Measurements from ENCODE around the gene MAST2. TPM values are rescaled to one million over a fixed set of nuclear protein-coding genes. Genes with fewer than 3 reads are reported as not detected.
"Not testable (repeated sequence)": the region's sequence is repeated elsewhere in the genome, so short reads cannot be mapped to it uniquely, and the experiment has no call there.

MAST2 gene
- total and polyA plus RNA-seq, 2 of the 4 experiments (the other 2 are of a cell fraction) = 14.2 to 41.0 TPM

DNA sequence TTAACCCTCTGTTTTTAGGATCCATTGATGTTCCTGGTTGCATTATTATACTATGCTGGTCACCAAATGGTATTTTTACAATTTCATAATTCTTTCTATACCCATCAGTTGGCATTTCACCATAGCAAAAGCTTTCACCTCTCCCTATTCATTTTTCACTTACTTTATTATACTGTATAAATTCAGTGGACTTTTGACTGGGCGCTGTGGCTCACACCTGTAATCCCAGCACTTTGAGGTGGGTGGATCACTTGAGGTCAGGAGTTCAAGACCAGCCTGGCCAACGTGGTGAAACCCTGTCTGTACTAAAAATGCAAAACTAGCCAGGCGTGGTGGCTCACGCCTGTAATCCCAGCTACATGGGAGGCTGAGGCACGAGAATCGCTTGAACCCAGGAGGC lies 128.8 kb downstream of the MAST2 start:
- intact Hi-C loops (cut with micrococcal nuclease); in situ Hi-C loops (cut with MboI; ENCODE audit: low sequenced_read_pairs); H3K4ac ChIP-seq (ENCODE audit: low read depth, low read length); H2BK20ac ChIP-seq (ENCODE audit: low read depth, low read length); H2AK9ac ChIP-seq (replicated peaks; ENCODE audit: low read depth, low read length, poor library complexity); H3K9me1 ChIP-seq (ENCODE audit: insufficient read depth, low read length); H3K9me3 ChIP-seq (ENCODE audit: control insufficient read depth, insufficient read depth, low read length); H4K5ac ChIP-seq (ENCODE audit: low read depth, low read length); DNase-seq; ATAC-seq (ENCODE audit: low read depth); H3K4me1 ChIP-seq (ENCODE audit: control insufficient read depth, insufficient read depth, low read length); H3K4me2 ChIP-seq (ENCODE audit: low read depth, low read length); H3K36me3 ChIP-seq (ENCODE audit: control insufficient read depth, insufficient read depth, low read length); H3K14ac ChIP-seq (replicated peaks; ENCODE audit: low read depth, low read length); BruUV-seq (replicated peaks); H2AFZ ChIP-seq (replicated peaks; ENCODE audit: low read length, poor library complexity); H3K56ac ChIP-seq (ENCODE audit: extremely low read depth, insufficient read depth, low read length); H2BK15ac ChIP-seq (ENCODE audit: low read depth, low read length); CTCF ChIA-PET; H3K4me3 ChIP-seq (ENCODE audit: insufficient read depth, low read depth, low read length); dilution Hi-C loops (cut with HindIII; ENCODE audit: low sequenced_read_pairs, unreplicated experiment); H4K20me1 ChIP-seq (ENCODE audit: insufficient read depth, low read length); H2BK5ac ChIP-seq (ENCODE audit: low read depth, low read length, poor library complexity, severe bottlenecking); H2AK5ac ChIP-seq (ENCODE audit: low read depth, low read length); H4K91ac ChIP-seq (ENCODE audit: insufficient read depth, low read depth, low read length); H3K23ac ChIP-seq (ENCODE audit: low read depth, low read length); H3K27me3 ChIP-seq (ENCODE audit: control insufficient read depth, insufficient read depth, low read length); H3K27ac ChIP-seq (ENCODE audit: insufficient read depth, low read length); H3K18ac ChIP-seq (ENCODE audit: low read depth, low read length); POLR2A ChIA-PET (ENCODE audit: unreplicated experiment); H2BK120ac ChIP-seq (ENCODE audit: low read depth, low read length); H3K9ac ChIP-seq (ENCODE audit: low read depth, low read length); H4K8ac ChIP-seq (ENCODE audit: low read depth in 2 of 2, low read length in 2 of 2): not testable (repeated sequence)
- peaks cover 19 to 32% of the 10 kb centered on the region in 2 experiments for H3K79me1 ChIP-seq (ENCODE audit: low read depth in 1 of 2, low read length in 2 of 2)
- WGBS, 2 experiments (ENCODE audit: extremely low coverage in 2 of 2, insufficient read length in 1 of 2) = no CpG with 5 or more reads among the region's 6 CpGs

All from IMR-90 (cell line).